NCI-H1105 treated with DMSO at 0.1 percent for 48 hours (cell line): ENCODE data around the gene FAM171A1.

Experiments used
- DNase-seq: peaks from one replicate; lab custom pipeline; 2025; lab: John Stamatoyannopoulos, UW

FAM171A1 gene

DNA sequence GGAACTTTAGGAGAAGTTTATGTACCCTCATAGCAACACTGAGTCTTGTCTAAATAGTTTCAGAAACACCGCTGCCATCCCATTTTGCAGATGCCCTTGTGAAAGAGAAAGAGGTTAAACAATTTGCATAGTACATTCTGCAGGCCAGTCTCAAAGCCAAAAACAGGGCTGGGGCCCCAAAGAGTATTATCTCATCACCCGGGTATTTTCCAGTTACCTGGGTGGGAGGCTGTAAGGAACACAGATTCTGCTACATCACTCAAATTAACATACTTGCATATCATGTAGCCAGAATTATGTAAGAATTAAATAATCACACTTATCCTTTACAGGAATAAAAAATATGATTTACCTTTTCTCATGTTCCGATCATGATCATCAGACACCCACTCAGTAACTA, 3.1 kb upstream of the FAM171A1 start:
- no peak for DNase-seq

DNA sequence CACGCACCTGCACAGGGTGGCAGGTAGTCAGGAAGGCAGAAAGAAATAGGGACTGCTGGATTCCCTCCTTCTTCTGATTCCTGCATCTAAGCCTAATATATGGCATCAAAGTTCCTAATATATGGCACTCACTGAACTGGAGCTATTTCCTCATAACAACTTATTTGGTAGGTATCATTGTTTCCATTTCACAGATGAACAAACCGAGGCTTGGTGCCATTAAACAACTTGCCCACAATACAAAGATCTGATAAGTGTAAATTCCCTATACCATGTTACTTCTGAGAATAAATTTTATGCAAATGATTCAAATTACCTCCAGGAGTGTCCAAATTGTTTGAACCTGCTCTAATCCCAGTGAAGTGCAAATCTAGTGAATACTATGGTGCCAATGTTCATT, 2.1 kb upstream of the FAM171A1 start:
- DNase-seq = no peak

GRCh38 chr10:15370212-15370855, 755 bp downstream of the FAM171A1 start:
- DNase-seq = no peak

DNA sequence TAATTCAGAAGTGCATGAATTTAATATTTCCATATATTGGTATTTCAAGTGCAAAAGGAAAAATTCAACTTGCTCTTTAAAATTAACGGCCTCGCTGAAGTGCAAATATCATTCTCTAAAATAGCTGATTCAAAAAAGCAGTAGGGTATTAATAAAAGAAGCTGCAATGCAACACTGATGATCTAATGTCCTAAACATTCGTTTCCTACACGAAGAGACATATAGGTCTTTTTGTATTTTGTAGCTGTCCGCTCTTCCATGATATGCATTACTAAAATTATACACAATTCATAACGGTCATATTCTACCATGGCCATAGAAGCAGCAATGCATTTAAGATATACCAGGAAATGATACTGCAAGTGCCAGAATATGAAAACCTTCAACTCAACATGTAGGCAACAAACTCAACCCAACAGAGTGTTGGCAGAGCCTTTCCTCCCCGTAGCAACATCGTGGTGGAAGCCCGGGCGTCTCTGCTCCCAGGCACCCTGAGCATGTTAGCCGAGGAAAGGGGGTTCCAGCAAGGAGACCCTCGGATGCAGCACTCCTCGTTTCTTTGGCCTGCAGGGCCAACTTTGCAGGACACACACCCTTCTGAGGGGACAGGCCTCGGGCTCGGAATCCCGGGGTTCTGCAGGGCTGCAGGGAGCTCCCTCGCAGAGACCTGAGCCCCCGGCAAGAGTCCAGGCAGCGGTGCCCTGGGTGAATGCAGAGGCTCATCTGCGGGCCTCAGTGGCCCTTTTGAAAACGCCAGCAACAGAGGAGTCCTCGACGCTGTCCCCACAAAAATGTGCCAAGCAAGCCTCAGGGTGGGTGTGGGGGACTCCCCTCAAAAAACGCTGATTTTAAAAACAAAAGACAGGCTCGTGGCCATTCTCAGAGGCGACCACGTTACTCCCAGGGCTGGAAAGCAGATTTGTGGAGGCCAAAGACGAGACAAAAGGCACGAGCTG, 1.6 kb downstream of the FAM171A1 start:
- DNase-seq = no peak

GRCh38 chr10:15368101-15368855, 2.8 kb downstream of the FAM171A1 start:
- DNase-seq = no peak

DNA sequence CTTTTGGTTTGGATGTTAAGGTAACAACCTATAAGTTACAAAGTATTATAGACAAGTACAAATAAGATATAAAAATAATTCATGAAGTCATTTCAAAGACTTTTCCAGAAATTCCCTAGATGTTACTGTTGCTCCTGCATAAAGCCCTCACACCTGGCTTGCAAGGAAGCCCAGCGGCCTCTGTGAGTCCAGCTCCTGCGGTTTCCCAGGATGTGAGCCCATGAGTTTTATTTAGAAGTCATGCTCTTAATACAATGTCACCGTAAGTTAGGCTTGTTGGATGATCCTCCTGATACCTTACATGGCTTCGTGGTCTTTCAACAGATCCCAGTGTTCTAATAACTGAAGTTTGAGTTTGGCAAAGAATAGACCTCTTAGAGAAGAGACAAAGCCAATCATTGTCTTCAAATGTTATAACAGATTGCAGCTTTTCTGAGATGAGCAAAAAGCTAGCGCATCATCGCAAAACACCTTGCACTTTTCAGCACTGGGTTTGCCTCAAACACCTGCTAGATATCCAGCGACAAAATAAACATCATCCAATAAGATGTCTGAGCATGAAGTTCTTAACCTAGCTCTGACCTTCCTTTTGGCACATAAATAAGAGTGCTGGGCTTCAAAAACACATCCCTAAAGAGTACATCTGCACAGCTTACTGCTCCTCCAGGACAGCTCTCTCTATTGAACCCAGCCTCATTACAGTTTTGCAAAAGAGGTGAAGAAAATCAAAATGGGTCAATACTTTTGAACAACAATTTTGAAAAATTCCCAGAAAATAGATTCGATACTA, 3.6 kb downstream of the FAM171A1 start:
- no peak for DNase-seq

- no peak for DNase-seq
Measured at GRCh38 chr10:15365692-15366091, 5.4 kb downstream of the FAM171A1 start.

DNA sequence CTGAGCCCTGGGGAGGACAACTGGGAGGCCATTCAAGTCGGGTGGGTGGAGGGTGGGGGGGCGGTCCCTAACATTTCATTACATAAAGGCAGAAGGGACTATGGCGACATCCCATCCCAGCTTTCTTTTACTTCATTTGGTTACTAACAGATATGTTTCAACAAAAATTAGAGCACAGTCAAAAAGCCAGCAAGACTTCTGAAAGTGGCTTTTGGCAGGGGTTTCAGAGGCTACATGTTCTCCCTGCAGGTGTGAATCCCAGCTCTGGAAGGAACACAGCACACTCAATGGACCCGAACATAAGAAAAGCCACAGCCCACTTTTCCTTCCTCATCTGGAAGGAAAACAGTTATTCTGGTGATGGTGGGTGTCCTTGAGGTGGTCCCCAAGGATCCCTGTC, 7.1 kb downstream of the FAM171A1 start:
- no peak for DNase-seq

DNA sequence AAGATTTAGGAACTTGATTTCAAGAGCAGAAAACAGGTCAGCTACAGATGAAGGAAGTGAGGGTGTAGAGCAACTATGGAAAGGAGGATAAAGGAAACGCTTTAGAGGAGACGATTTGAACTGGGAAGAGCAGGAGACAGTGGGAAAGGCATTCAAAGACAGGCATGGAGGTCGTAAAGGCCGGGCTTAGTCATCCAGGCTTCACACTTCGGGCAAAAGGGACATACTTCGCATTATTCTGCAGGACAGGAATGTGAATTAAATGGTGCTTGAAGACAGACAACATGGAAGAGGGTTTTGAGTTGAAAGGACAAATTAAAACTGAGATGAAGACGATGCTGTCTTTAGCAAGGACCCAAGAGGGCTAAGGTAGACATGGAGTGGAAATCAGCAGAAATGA, 8.1 kb downstream of the FAM171A1 start:
- no peak for DNase-seq

DNA sequence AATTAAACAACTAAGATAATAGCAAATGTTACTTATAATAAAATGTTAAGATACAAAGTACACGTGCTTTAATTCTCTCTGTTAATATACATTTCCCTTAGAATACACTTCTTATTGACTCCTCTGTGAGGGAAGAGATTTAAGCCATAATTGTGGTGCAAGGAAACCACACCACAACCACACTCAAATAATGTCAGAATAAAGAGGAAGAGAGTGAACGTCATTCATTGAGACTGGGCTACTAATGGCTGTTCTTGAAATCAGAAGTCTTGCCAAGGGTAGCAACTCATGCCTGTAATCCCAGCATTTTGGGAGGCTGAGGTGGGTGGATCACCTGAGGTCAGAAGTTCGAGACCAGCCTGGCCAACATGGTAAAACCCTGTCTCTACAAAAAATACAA, 10.0 kb downstream of the FAM171A1 start:
- DNase-seq = no peak

- no peak for DNase-seq
Measured at GRCh38 chr10:15360566-15360965, 10.5 kb downstream of the FAM171A1 start.

DNA sequence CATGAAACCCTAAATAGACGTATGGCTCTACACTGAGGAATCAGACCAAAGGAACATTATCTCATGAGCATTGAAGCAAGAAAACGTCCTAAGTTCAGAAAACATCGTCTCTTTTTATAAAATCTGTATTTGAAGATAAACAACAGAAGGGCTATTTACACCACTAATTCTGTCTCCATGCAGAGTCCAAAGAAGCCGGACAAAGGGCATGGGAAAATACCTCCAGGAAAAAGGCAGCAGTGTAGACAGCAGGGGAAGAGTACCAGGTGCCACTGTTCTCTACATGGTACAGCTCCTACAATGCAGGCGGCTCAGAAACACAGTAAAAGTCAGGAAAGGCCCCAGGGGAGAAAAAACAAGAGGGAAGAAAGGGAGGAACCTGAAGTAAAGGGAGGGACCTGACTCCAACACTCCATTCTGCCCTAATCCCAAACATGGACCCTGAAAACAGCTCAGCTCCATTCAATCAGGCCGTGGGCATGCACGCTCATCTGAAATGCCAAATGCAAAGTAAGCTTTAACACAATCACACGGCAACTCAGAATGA, 17.5 kb downstream of the FAM171A1 start:
- no peak for DNase-seq

DNA sequence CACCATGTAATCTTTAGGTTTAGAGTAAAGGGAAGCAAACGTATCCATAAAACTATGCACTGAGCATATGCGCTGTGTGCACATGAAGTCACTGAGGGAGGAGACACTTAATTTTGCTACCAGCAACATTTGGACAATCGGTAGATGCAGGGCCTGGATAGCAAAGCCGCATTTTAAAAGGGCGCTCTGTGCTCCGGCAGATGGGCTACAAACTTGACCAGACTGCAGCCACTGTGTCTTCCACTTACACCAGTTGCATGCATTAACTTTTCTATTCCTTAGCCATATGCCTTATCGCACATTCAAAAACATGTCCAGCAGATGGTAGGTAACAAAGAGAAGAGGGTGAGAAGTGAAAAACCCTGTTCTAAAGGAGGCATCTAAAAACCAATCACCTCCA, 18.3 kb downstream of the FAM171A1 start:
- DNase-seq = no peak

DNA sequence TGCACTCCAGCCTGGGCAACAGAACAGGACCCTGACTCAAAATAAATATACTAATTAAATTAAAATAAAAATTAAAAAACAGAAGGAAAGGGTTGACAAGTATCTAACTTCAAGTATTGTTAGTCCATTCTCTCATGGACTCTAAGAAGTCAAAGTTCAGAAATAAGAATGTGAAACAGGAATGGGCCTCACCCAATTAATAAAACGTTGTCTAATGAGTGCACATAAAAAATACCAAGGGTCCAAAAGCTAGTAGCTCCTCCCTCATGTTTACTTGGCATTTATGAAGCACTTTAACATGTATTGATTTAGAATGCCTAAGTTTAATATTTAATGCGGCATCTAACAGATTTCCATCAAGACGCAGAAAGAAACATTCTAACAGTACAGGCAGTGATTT, 18.9 kb downstream of the FAM171A1 start:
- no peak for DNase-seq

- DNase-seq = no peak
Measured at GRCh38 chr10:15351099-15351820, 19.8 kb downstream of the FAM171A1 start.

- DNase-seq = peak; percentile 14
Measured at GRCh38 chr10:15349112-15349511, 22.0 kb downstream of the FAM171A1 start.

GRCh38 chr10:15348579-15348978, 22.5 kb downstream of the FAM171A1 start:
- no peak for DNase-seq

- DNase-seq = no peak
Measured at GRCh38 chr10:15347150-15347549, 23.9 kb downstream of the FAM171A1 start.

DNA sequence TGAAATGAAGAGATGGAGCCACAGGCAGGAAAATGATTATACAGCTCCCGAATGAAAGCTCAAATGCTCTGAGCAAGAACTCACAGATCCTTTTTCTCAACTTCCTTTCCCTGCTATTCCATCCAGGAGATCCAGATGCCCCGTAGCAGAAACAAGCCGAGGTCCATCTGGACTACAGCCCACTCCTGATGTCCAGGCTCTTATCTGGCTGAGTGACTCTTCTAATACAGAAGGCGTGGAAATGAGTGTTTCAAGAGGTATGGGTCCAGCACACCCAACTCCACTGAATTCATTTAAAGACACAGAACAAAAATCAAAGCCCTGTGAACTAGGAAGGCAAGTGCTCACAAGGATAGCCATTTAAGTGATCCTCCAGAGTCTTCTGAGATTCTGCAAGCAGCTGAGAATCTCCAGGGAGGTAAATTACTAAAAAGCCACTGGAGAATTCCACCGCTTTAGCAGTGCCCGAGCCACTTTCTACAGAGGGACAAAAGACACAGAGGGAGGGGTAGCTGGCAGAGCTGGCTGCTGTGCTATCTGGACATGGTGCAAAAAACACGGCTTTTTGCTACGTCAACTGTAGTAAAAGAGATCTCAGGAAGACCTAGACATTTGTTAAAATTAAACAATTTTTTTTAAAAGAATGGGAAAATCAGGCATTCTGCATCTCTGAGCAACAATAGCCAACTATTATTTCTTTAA, 24.5 kb downstream of the FAM171A1 start:
- no peak for DNase-seq

DNA sequence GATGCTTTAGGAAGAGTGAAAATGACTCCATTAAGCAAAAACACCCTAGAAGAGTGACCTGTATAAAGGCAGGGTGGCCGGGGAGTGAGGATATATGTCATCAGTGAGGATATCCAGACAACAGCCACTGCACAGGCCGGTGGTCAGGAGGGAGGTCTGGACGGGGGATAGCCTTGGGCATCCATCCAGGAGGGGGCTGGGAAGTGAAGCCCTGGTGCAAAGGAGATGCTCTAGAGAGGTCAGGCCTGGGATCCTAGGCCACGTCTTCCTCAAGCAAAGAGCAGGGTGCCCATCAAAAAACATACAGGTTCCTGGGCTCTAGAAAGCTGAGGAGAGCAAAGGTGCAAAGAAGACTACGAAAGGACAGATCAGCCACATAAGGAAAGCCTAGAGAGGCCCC, 25.6 kb downstream of the FAM171A1 start:
- DNase-seq = no peak
